MV-4-11 (cell line): ENCODE measurements around the gene IL19.
A peak's percentile ranks its signal among the peaks of the same experiment; 100 is the strongest.
"Not testable (repeated sequence)": the region's sequence is repeated elsewhere in the genome, so short reads cannot be mapped to it uniquely, and the experiment has no call there.

ENCODE experiments used
- DNase-seq: peaks from one replicate; lab custom pipeline; 2025; lab: John Stamatoyannopoulos, UW

IL19 gene

DNA sequence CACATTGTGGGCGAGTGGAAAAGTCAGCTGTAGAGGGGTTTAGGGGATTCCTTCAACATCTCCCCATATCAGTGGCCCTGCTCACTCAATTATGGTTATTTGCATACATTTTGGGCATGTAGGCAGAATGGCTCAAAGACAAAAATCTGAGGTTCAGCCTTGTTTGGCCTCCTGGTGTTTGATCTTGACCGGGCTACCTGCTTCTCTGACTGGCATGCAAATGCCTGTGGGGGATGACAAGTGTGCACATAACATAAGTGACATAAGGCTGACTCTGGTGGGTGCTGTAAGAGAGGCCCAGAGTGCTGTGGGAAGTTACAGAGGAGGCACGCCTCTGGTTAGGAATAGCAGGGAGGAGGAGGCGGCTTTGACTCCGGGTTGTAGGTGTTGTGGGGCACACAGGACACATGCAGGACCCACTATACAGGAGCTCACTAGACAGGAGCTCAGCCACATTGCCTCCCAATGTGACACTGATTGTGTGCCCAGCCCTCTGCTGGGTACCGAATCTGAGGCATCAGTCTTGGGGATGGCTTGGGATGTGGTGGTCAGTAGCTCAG lies 29.4 kb upstream of the IL19 start:
- no peak for DNase-seq

GRCh38 chr1:206742719-206743383 lies 27.7 kb upstream of the IL19 start:
- no peak for DNase-seq

- peak; percentile 82 for DNase-seq
Measured at GRCh38 chr1:206744683-206745082, 25.9 kb upstream of the IL19 start.

GRCh38 chr1:206745301-206745700 lies 25.3 kb upstream of the IL19 start:
- no peak for DNase-seq

GRCh38 chr1:206748348-206749030 lies 22.1 kb upstream of the IL19 start:
- peak; percentile 43 for DNase-seq

DNA sequence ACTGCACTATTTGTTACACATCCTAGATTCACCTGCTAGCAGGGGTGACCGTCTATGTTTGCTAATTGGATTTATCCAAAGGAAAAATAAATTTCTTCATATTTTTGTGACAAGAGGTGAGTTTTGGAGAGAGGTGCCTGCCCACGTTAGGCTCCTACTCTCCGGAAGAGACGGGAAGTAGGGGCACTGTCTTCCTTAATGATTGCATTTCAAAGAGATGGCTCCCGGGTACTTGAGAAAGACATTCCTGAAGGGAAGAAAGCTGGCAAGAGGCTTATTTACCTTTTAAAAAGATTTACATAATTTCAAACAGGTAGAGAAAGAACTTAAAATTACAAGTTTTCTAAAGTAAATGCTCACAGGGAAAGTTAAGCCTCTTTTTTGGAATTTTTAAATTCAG lies 18.7 kb upstream of the IL19 start:
- no peak for DNase-seq

- DNase-seq, result no peak
Measured at GRCh38 chr1:206752481-206752880, 18.1 kb upstream of the IL19 start.

- DNase-seq, result peak; percentile 88
Measured at GRCh38 chr1:206753141-206753540, 17.4 kb upstream of the IL19 start.

DNA sequence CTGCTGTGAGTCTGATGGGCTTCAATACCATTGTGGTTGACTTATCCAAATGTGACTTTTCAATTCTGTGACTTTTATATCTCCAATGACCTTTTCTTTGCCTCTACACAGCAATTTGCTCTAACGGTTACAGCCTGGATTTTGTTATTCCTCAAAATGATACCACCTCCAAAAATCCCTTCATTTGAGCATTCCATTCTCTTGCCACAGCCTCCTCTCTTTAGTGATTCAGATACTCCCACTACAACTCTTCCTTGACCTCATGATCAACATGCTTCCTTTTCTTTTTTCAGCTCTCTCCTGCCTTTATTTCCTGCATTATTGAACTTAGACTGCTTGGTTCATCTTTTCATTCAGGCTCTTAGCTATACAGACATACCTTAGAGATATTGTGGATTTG lies 16.6 kb upstream of the IL19 start:
- DNase-seq, result no peak

DNA sequence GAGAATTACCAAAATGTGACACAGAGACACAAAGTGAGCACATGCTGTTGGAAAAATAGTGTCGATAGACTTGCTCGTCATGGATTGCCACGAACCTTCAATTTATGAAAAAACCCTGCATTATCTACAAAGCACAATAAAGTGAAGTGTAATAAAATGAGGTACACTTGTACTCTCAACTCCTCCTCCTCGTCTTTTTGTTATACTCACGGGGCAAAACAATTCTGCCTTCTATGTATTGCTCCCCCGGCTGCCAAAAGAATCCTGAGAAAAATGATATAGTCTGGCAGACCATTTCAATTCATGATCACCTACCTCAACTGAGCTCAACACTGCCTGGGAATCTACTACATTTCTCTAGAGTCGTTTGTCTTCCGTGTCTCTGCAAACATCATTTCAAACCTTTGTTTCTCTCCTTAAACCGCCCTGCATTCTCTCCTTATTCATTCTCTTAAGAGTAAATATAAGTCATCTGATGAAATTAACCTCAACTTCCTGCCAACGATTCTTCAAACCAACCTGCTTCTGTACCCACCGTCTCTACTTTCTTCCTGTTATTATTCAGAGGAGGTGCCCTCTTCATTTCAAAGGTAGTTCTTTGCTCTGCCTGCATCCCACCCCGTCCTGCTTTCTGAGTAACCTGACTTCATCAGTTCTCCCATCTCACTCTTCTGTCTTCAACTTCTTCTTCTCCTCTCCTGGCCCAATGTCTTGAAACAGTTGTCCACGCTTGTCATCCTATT lies 12.9 kb upstream of the IL19 start:
- no peak for DNase-seq

DNA sequence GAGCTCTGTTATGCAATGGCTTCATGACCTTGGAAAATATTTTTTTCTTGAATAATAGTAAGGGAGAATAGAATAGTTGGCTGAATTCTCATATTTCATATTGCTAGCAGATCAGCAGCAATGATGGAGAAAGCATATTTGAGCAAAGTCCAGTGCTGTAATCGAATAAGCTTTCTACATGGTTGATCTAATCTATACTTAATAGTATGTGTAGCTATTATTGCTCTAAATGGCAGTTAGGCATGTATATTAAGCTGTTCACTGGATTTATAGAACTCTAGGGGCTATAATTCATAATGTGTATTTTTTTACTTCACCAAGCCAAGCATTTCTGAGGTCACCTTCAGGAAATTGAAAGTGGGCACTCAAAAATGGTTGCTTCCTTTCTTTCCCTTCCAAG lies 10.0 kb upstream of the IL19 start:
- no peak for DNase-seq

- DNase-seq, result no peak
Measured at GRCh38 chr1:206761159-206761768, 9.3 kb upstream of the IL19 start.

DNA sequence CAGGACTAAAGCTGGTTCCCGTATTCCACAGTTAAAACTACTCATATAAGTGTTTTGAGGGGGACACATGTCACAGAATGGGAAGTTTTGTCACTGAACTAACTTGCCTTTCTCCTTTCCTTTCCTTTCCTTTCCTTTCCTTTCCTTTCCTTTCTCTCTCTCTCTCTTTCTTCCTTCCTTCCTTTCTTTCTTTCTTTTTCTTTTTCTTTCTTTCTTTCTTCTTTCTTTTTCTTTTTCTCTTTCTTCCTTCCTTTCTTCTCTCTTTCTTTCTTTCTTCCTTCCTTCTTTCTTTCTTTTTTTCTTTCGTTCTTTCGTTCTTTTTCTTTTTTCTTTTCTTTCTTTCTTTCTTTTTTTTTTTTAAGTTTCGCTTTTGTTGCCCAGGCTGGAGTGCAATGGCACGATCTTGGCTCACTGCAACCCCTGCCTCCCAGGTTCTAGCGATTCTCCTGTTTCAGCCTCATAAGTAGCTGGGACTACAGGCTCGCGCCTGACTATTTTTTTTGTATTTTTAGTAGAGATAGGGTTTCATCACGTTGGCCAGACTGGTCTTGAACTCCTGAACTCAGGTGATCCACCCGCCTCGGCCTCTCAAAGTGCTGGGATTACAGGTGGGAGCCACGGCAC lies 7.7 kb upstream of the IL19 start:
- not testable (repeated sequence) for DNase-seq

- not testable (repeated sequence) for DNase-seq
Measured at GRCh38 chr1:206765771-206766170, 4.8 kb upstream of the IL19 start.

DNA sequence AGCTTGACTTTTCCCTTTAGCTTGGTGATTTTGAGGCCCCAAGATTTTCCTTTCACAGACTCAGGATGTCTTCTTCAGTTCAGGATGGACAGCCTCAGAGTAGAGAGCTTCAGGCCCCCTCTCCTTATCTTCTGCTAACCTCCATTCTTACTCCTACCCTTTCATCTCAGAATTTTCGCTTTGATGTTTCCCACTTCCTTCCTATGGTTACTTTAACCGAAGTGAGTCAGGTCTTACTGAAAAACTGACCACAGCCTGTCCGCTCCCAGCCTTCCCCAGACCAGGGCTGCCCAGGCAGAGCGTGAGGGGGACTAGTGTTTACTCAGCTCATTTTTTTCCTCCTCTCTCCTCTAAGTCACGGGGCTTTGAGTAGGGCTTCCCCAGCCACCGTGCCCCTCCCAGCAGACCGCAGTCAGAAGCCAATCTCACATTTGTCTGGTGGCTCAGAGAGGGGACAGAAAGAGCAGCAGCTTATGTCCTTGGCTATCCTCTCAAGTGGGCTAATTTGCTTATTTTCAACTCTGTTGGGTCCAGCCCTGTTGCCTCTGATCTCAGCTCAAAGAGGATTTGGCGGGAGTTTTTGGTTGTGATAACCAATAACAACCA lies 4.2 kb upstream of the IL19 start:
- DNase-seq, result peak; percentile 88

- no peak for DNase-seq
Measured at GRCh38 chr1:206768472-206769303, 1.9 kb upstream of the IL19 start.

DNA sequence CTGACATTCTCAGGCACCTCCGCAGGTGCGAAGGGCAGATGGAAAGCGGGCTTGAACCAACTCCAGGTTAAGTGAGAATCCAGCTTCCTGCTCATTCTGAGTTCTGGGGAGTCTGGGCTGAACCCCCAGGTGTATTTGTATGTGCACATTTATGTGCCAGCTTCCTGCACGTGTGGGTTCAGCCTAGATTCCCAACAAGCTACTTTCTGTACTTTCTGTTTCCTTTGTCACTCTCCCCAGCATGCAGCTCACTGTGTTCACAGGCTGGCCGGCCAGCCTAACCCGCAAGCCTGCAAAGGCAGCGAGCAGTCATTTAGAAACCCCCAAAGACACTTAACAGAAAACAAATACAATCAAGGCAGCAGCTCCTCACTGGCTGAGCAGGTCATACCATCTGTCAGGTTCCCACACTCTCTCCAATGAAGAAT lies 1.3 kb upstream of the IL19 start:
- no peak for DNase-seq

GRCh38 chr1:206771338-206771692 lies 742 bp downstream of the IL19 start:
- DNase-seq, result no peak

DNA sequence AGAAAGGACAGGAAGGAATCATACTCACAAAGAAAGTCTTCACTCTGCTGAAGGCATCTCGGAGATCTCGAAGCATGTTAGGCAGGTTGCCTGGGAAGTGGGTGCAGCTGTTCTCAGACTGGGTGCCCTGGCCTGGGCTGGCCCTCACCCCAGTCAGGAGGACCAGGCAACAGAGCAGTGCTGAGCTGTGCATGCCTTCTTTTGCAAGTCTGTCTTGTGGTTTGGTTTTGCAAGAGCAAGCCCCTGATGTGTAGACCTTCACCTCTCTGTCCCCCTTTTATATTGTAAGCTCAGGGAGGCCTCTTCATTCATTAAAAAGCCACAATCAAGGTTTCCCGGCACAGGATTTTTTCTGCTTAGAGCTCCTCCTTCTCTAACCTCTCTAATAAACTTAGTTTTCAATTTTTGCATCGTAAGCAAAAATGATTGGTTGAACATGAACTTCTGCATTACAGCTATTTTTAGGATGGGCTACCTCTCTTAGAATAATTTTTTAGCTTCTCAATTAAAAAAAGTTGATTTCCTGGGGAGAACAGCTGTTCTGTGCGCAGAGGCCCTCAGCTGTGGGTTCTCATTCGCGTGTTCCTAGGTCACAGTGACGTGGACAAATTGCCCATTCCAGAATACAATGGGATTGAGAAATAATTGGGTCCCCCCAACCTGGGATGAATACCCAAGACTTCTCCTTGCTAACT lies 1.8 kb downstream of the IL19 start, which contains the start of gene IL10:
TSS of gene IL10 (minus strand) at position 252 of the 695 bp plus-strand sequence. CDS start at position 193, 59 bp downstream.
- DNase-seq, result peak; percentile 64

DNA sequence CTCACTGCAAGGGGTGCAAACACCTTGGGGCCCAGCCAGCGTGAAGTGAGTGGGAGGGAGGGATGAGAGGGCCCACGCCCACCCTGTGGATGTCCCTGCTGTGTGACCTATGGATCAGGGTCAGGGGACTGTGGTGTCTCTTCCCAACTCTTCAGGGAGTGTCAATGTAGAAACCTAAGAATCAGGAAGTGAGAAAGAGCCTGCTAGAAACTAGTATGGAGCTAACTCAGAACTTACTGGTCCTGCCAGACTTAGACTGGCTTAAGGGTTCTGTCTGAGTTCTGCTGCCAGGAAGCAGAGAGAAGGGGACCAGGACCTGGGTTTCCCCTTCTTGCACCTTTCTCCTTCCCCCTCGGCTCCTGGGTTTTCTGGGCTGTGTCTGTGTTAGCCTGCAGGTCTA lies 3.5 kb downstream of the IL19 start:
- peak; percentile 77 for DNase-seq
